Fibroblast of the conjunctiva (primary cell): ENCODE data around the gene ETV3.

Experiments used
- DNase-seq: peaks from one replicate; pipeline ENCODE4 v3.0.0-alpha.2; 2010; ENCODE audit warnings: low read depth

The ETV3 gene

GRCh38 chr1:157139052-157139715 lies 989 bp upstream of the ETV3 start:
- no peak for DNase-seq

GRCh38 chr1:157137408-157138219 lies 581 bp downstream of the ETV3 start:
- no peak for DNase-seq

DNA sequence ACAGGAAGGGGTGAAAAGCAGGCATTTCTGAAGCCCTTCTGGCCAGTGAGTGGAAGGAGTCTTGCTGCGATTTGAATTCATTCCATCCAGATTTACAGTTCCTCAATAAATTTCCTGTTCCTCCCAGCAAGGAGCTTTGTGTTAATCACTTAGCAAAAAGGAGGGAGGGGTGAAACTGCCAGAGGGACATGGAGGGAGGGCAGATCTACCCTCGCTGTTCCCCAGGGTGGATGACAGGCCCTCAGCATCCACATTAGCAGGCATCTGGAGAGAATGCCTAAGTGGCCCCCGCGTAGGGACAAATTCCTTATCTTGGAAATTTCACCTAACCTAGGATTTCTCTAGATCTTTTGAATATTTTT lies 1.2 kb downstream of the ETV3 start:
- no peak for DNase-seq

- DNase-seq = no peak
Measured at GRCh38 chr1:157136133-157136532, 2.1 kb downstream of the ETV3 start.

DNA sequence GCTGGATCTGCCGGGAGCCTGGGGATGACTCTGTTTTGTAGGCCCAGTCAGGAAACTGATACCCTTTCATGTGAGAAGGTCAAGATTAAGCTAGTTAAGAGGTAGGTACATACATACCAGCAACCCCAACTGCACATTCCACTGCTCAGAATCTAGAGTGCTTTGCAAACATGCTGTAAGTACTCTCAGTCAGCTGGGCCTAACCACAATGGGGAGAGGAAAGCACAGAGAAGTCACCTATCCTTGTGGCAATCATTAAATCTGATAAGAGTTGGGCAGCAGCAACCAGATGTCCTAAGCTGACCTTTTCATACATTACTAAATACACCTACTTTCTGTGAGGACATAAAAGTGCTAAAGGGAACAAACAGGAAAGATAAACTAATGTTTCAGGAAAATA lies 2.5 kb downstream of the ETV3 start:
- DNase-seq = no peak

DNA sequence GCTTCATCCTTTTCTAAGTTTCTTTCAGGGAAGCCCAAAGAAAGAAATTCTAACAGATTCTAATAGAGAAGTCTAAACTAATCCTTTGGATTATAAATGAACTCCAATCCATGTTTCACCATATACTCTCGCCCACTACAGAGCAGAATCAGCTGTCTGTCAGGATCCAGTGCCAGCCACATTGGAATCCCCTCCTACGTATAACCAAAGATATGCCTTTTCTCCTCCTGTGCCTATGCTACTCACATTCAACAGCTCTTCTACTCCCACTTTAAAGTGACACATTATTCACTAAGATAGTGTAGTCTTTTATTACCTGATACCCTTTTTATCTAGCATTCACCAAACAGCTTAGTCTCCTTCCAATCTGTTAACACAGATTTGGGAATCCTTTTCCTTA lies 3.1 kb downstream of the ETV3 start:
- no peak for DNase-seq

- DNase-seq = no peak
Measured at GRCh38 chr1:157134442-157134841, 3.8 kb downstream of the ETV3 start.

- no peak for DNase-seq
Measured at GRCh38 chr1:157133426-157133825, 4.8 kb downstream of the ETV3 start.

DNA sequence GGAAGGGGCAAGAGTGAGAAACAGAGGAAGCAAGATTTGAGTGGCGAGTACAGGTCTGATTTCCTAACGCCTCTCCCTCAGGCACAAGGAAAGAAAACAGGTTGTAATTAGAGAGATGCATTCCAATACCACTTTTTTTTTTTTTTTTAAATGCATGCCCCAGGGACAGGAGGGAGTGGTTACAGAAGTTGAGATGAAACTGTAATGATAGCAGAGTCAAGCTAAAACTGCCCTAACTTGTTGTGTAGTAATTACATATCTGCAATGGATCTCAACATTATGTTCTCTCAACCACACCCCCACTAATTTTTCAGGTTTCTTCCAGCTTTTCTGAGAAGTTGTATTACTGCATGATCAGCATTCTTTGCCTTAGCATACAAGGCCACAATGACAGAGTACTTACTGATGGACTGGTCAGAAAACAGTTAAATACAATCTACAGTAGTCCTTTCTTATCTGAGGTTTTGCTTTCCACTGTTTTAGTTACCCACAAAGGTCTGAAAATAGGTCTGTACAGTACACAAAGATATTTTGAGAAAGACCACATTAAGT lies 5.5 kb downstream of the ETV3 start:
- DNase-seq = no peak

- no peak for DNase-seq
Measured at GRCh38 chr1:157132111-157132510, 6.1 kb downstream of the ETV3 start.

GRCh38 chr1:157131281-157131680 lies 6.9 kb downstream of the ETV3 start:
- DNase-seq = no peak

DNA sequence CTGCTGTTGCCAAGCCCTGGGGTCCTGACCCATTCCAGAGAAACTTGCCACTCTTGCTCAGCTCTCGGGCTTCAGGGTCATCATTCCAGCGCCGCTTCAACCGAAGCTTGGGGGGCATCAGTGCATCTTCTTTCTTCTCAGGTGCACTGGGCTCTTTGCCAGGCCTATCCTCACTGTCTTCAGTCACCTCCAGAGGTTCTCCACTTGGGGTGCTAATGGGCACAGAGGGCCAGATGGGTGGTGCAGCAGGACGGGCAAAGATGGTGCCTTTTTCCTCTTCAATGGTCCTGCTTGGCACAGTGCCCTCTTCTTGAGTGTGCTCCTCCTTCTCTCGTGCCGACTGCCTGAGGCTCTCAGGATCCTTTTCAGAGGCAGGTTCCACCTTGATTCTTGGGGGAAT lies 13.3 kb downstream of the ETV3 start:
- no peak for DNase-seq

GRCh38 chr1:157119448-157119847 lies 18.7 kb downstream of the ETV3 start:
- DNase-seq = no peak

- DNase-seq = no peak
Measured at GRCh38 chr1:157119008-157119407, 19.2 kb downstream of the ETV3 start.

- DNase-seq = no peak
Measured at GRCh38 chr1:157117527-157118057, 20.6 kb downstream of the ETV3 start.

DNA sequence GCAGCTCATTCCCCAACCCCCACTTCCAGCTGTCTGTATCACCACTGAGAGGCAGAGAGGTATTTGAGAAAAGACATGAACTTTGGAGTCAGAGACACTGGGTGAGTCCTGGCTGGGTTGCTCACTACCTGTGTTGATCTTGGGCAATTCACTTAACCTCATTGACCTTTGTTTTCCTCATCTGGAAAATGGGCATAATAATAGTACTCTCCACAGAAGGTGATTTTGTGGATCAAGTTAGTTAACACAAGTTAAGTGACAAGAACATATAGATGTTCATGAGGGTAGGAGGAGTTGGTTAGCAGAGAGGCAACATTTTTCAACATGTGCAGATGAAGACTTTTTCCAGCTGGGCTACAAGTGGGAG lies 21.5 kb downstream of the ETV3 start:
- DNase-seq = no peak

- DNase-seq = no peak
Measured at GRCh38 chr1:157115851-157116736, 22.1 kb downstream of the ETV3 start.

DNA sequence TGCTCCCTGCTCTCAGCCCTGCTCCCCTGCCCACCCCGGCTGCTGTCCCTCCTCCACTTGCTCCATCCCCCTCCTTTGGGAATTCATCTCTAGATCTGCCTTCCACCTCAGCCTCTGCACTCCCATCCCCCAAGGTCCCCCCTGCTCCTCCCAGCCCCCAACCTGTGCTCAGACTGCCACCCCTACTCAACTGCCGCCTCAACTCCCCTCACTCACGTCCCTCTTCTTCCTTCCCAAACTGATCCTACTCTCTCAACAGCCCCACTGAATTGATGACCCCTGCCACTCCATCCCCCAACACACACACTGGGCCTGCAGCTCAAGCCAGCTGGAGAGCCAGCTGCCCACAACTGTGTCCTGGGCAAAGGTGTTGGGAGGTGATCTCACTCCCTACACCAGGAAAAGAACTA lies 22.8 kb downstream of the ETV3 start:
- no peak for DNase-seq

DNA sequence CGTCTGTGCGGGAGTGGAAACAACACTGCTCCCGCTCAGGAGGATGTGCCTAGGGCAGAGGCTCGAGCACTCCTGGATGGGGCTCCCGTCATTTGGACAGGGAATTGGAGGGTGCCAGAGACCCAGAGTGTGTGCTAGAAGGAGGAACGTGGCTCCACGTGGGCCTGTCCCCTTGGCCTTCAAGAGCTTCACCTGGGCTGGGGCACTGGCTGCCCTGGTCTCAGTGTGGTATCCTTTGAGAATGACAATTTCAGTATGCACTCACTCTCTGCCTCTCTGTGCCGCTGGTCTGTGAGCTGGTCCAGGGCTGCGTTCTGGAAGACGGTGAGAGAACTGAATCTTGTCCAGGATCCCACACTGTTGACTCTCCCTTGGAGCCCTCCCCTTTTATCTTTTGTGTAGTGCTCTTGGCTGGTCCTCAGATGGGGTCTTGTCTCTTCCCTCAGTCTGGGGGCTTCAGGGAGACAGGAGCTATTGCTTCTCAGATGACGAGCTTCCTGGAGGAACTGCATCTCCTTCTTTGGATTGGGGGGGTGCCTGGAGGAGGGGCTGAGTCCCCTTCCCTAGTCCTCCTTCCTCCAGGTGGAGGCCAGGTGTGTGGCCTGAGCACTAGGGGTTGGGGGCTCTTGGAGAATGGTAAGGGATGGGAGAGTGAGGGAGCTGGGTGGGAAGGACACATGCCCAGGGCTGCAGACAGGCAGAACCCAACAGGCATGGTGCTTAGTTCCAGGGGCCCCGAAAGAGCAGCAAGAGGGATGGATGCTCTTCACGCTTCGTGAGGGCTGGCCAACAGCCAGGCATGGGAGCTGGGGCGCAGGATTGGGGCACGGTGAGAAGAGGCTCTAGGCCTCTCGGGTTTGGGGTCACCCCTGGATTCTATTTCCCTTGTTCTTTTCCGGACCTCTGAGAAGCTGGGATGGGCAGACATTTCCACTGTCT lies 23.7 kb downstream of the ETV3 start:
- no peak for DNase-seq

DNA sequence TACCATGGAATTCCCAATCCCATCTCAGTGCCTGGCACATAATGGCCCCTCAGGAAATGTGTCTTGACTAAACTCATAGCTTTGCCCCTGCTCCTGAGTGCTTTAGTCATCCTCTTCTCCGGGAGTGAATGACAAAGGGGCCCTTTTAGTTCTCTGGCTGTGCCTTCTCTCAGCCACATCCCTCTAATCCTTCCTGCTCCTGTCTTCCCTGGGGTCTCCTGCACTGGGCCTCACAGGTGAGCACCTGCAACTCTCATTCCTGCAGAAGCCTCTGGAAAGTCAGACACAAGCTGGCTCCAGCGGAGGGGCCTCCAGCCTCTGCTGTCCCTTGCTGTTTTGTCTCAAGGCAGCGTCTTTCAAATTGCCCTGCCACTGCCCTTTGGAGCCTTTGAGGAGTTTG lies 24.6 kb downstream of the ETV3 start:
- DNase-seq = no peak

GRCh38 chr1:157113106-157113505 lies 25.1 kb downstream of the ETV3 start:
- DNase-seq = no peak
